NCI-H146 treated with DMSO at 0.1 percent for 48 hours (cell line): Measurements from ENCODE around the gene BCAS1.

ENCODE experiments used
- DNase-seq: peaks from one replicate; lab custom pipeline; 2025; ENCODE audit not compliant: unreplicated experiment; lab: John Stamatoyannopoulos, UW

Gene BCAS1

GRCh38 chr20:54051068-54051467, 19.3 kb downstream of the BCAS1 start:
- no peak for DNase-seq

DNA sequence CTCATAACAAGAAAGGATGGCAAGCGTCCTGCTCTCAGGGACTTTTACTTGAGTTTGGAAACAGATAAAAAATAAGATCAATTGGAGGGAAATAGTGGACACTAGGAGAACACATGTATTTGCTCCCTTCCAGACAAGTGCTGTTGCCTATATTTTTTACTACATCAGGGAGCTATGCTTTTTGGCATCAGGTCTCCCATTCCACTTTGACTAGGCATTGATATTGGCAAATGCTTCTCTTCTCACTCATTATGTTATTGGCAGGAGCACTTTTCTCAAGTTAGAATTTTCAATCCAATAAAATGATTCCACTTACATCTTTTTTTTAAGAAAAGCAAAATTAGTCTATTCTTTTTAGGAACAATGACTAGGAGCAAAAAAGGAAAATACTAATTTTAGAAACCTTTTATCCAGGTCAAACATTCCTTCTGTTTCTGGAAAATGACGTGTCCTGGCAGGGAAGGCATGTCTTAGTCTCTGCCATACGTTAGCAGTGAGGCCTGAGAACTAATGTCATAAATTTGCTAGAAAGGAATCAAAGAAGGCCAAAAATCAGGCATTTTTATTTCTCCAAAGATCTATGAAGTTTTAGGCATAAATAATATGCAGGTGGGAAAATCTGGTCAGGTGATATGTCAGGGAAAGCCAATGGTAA, 21.4 kb downstream of the BCAS1 start:
- no peak for DNase-seq

GRCh38 chr20:54048481-54048880, 21.9 kb downstream of the BCAS1 start:
- no peak for DNase-seq

DNA sequence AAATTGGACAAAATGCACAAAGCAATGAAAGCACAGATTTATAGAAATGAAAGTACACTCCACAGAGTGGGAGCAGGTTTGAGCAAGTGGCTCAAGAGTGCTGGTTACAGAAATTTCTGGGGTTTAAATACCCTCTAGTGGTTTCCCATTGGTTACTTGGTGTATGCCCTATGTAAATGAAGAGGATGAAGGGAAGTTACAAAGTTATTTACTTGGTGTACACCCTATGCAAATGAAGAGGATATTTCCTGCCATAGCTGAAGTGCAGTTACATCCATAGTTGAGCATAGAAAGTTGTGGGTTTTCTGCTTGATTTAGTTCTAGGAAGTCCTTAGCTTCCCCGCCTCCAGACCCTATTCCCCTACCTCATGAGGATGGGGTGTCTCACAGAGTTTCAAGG, 22.7 kb downstream of the BCAS1 start:
- no peak for DNase-seq

DNA sequence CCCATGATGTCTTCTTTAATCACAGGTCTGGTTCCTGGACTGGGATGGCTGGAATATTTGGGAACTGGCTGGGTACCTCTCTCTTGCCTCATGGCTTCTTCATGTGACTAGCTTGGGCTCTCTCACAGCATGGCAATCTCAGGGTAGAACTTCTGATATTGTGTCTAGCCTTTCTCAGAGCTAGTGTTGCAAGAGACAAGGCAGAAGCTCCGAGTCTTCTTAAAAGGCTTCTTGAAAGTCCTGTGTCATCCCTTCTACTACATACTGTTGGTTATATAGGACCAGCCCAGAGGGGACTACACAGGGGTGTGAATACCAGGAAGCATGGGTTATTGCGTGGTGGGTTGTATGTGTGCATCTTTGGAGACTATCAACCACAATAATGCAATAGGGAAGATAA, 23.3 kb downstream of the BCAS1 start:
- no peak for DNase-seq

- no peak for DNase-seq
Measured at GRCh38 chr20:54044156-54044555, 26.2 kb downstream of the BCAS1 start.

DNA sequence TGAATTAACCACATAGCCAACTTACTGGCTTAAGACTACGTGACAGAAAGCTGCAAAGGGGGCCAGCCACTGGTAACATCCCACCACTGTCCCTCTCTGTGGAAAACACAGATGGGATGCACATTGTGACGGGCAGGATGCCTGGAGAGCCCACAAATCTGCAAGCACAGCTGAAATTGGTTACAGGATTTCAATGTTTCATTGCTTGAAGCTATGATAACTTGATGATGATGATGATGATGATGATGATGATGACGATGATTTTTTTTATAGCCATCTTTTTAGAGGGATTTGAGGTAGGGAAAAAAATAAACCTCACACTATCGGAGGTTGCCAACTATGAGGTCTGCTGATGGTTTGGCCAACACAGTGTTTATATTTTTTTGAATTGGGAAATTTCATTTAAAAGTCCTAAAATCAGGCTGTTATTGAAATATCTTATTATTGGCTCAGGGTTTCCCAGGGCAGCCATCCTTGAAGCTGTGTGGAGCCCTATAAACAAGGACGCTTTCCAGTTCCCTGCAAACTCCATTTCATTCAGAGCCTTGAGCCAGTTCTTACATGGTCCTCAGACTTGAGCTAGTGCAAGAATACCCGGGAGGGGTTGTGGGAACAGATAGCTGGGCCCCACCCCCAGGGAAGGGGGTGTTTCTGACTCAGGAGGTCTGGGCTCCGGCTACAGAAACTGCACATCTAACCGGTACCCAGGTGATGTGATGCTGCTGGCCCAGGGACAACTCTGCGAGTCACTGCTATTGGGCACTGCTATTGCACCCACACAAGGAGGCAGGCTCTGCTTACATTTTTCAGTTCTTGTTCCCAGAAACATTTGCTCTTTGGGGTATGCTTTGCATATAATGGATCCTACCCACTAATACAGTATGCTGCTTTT, 27.1 kb downstream of the BCAS1 start:
- DNase-seq, result no peak

- no peak for DNase-seq
Measured at GRCh38 chr20:54042021-54042420, 28.4 kb downstream of the BCAS1 start.

- DNase-seq, result no peak
Measured at GRCh38 chr20:54041336-54041735, 29.1 kb downstream of the BCAS1 start.

GRCh38 chr20:54040531-54040930, 29.9 kb downstream of the BCAS1 start:
- DNase-seq, result no peak

- DNase-seq, result no peak
Measured at GRCh38 chr20:54038961-54039360, 31.4 kb downstream of the BCAS1 start.

DNA sequence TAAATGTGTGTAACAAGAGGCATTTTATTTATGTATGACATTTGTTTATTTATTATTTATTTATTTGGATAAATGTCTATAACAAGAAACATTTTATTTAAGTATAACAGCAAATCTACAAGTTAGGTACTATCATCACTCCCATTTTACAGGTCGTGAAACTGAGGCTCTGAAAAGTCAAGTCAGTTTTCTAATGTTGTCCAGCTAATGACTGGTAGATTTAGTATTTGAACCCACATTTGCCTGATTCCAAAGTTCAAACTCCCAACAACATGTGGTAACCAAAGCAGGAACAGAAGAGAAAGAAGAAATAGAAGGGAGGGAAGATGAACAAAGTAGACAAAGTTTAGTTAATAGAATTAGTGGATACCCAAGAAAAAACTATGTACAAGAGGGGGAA, 32.9 kb downstream of the BCAS1 start:
- no peak for DNase-seq

DNA sequence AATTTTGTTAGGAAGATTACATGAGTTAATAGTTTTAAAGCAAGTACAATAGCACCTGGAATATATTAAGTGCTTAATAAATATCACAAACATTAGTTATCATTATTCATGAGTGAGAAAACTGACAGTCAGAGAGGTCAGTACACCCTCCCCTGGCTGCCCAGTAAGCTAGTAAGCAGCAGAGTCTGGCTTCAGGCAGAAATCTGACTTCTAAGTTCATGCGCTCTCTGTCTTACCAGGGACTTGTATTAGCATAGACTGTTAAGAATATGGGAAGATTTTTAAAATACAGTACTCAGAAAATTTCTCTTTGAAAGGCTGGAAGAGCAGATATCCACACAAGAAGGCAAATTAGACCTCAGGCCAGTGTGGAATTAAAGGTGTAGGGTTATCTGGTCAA, 40.8 kb downstream of the BCAS1 start:
- DNase-seq, result no peak

- no peak for DNase-seq
Measured at GRCh38 chr20:54029176-54029575, 41.2 kb downstream of the BCAS1 start.

- DNase-seq, result no peak
Measured at GRCh38 chr20:54028276-54029011, 42.0 kb downstream of the BCAS1 start.

DNA sequence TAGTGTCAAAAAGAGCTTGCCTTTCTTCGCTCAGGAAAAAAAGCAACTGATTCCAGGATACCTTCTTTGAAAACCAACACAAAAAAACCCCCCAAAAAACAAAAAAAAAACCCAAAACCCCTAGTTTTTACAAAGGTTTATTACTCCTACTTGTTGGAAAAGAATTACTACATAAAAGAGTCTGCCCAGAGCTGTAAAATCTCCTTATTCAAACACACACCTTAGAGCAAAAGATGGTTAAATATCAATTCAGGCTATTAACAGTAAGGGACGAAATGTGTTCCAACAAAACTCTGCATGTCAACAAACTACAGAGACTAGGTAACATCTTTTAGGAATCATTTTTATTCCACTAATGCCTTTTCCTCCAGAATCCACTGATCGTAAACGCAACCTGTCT, 42.7 kb downstream of the BCAS1 start:
- DNase-seq, result no peak

GRCh38 chr20:54026295-54027064, 43.9 kb downstream of the BCAS1 start:
- no peak for DNase-seq

GRCh38 chr20:54025251-54025771, 45.1 kb downstream of the BCAS1 start:
- no peak for DNase-seq

GRCh38 chr20:54023406-54023805, 47.0 kb downstream of the BCAS1 start:
- no peak for DNase-seq

GRCh38 chr20:54021446-54022235, 48.8 kb downstream of the BCAS1 start:
- no peak for DNase-seq
